ENCODE results near the gene RIOK3.
"Not testable (repeated sequence)": the region's sequence is repeated elsewhere in the genome, so short reads cannot be mapped to it uniquely, and the experiment has no call there.

RIOK3 gene

DNA sequence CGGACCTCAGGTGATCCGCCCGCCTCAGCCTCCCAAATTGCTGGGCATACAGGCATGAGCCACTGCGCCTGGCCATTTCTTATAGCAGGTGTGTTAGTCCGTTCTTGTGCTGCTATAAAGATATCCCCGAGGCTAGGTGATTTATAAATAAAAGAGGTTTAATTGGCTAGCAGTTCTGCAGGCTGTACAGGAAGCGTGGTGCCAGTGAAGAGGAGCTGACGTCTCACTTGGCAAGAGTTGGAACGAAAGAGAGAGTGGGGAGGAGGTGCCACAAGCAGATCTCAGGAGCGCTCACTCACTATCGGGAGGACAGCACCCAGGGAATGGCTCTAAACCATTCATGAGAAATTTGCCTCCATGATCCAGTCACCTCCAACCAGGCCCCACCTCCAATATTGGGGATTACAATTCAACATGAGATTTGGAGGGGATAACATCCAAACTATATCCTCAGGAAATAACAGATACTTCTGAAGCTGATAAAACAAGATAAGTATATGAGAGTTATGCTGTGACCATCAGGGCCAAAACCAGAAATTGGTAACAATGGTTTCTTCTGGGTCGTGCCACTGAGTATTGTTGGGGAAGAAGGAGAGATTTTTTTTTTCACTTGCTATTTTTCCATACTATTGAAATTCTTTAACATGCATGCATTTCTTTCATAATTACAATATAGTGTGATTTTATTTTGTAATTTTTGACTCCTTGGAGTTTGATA is 42.8 kb downstream of the RIOK3 start:
- DNase-seq (ENCODE audit: low read depth) = no peak

DNA sequence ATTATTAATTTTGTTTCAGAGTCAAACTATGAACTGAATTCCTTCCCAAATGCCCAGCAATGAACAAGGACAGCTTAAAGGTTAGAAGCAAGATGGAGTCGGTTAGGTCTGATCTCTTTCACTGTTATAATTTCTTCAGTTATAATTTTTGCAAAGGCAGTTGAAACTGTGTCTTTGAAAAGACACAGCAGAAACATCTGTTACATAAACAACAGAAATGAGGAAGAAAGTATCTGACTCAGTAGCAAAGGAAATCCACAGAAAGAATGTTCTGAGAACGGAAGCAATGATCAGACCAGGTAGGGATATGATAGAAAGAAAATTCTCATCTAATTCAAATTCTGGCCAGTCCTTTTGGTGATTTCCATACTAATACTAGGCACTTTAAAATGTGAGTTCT is 45.0 kb downstream of the RIOK3 start:
- no peak for DNase-seq (ENCODE audit: low read depth)

GRCh38 chr18:23498877-23499276 is 45.8 kb downstream of the RIOK3 start:
- DNase-seq (ENCODE audit: low read depth) = no peak

- no peak for DNase-seq (ENCODE audit: low read depth)
Measured at GRCh38 chr18:23499291-23499781, 46.2 kb downstream of the RIOK3 start.

DNA sequence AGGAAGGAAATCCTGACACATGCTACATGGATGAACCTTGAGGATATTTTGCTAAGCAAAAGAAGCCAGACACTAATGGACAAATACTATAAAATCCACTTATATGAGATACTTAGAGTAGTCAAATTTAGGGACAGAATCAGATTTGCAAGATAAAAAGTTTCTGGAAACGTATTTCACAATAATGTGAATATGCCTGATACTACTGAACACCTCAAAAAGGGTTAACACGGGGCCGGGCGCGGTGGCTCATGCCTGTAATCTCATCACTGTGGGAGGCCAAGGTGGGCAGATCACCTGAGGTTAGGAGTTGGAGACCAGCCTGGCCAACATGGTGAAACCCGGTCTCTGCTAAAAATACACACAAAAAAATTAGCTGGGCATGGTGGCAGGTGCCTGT is 48.5 kb downstream of the RIOK3 start:
- DNase-seq (ENCODE audit: low read depth) = no peak

DNA sequence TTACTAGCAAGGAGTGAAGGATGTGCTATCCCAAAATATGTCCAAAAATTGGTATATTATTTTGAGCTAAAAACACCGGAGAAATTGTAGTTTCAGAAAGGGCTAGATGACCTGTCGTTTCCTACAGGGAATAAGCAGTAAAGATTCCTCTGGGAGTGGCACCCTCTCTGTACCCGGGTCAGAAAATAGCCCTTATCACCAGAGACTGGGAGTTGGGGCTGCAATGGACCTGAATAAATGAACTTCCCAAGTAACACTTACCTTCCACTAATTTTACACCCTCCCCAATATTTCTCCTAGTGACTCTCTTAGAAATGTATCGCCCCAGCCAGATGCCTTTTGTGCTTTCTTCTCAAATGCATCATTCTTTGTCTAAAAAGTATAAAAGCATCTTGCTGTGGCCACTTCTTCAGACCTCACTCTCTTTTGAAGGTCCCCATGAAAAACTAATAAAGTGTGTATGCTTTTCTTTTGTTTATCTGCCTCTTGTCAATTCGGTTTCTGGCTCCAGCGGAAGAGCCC is 49.5 kb downstream of the RIOK3 start:
- no peak for DNase-seq (ENCODE audit: low read depth)

DNA sequence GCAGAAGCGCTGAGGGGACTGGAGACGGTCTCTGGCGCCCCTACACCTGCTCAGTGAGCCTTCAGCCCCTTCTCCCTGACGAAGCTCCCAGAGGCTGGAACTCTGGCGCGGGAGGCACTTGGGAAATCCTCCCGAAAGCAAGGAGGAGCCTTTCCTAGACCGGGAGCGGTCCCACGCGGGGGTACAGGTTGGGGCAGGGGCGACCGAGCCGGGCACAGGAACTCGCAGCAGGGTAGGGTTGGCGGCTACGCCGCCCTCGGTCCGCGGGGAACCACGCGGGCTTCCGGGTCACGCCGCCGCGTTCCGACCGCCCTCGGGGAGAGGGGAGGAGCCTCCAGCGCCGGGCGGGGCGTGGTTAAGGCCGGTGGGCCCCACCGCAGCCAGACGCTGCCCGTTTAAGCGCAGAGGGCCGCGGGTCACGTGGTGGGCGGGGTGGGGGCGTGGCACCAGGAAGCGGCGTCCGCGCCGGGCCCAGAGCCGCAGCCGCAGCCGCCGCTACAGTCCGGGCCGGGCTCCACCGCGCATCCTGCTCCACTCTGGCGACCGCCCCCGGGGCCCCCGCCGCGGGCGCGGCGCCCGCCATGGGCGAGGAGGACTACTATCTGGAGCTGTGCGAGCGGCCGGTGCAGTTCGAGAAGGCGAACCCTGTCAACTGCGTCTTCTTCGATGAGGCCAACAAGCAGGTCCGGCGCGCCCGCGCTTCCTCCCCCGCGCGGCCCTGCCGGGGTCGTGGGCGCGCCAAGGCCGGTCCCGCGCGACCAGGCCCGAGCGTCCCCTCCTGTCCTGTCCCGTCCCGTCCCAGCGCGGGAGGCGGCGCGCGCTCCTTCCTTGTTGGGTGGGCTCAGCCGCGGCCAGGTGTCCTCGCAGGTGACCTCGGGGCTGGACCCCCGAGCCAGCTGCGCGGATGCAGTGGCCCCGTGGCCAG is 50.2 kb downstream of the RIOK3 start, which contains the start of gene RMC1:
RMC1 (plus strand) TSS at position 474 of the 925 bp plus-strand sequence; CDS start at position 582, 108 bp downstream.
- peak; percentile 83 for DNase-seq (ENCODE audit: low read depth)

- DNase-seq (ENCODE audit: low read depth) = no peak
Measured at GRCh38 chr18:23503963-23504344, 50.9 kb downstream of the RIOK3 start.

GRCh38 chr18:23504720-23505119 is 51.6 kb downstream of the RIOK3 start:
- no peak for DNase-seq (ENCODE audit: low read depth)

GRCh38 chr18:23506393-23506792 is 53.3 kb downstream of the RIOK3 start:
- no peak for DNase-seq (ENCODE audit: low read depth)

DNA sequence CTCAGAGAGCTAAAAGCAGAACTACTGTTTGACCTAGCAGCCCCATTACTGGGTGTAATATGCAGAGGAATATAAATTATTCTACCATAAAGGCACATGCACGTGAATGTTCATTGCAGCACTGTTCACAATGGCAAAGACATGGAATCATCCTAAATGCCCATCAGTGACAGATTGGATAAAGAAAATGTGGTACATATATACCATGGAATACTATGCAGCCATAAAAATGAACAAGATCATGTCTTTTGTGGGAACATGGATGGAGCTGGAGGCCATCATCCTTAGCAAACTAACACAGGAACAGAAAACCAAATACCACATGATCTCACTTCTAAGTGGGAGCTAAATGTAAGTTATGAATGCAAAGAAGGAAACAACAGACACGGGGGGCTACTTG is 57.8 kb downstream of the RIOK3 start:
- not testable (repeated sequence) for DNase-seq (ENCODE audit: low read depth)

- DNase-seq (ENCODE audit: low read depth) = not testable (repeated sequence)
Measured at GRCh38 chr18:23512216-23512615, 59.1 kb downstream of the RIOK3 start.

- DNase-seq (ENCODE audit: low read depth) = no peak
Measured at GRCh38 chr18:23512641-23513040, 59.6 kb downstream of the RIOK3 start.

DNA sequence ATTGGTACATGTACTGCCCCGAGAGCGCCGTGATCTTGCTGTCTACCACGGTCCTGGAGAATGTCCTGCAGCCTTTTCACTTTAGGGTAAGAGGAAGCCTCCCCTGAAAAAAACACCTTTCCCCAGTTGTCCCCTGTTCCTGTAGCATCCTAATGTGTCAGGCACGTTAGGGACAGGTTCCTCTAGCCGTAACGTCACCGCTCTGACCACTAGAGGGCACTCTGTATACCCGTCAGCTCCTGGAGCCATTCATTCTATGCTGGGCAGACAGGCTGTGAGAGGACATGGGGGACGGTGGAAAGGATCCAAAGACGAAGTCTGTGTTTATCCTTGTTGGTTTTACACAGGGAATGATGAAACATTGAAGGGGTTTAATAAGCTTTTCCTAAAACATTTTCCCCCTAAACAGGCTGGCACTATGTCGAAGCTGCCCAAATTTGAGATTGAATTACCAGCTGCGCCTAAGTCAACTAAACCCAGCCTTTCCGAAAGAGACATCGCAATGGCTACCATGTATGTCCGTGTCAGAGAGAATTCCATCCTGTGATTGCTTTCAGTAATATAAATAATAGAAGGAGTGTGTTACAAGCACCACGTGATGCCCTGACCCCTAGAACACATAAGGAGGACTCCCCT is 62.9 kb downstream of the RIOK3 start:
- DNase-seq (ENCODE audit: low read depth) = no peak

- DNase-seq (ENCODE audit: low read depth) = no peak
Measured at GRCh38 chr18:23519734-23520133, 66.6 kb downstream of the RIOK3 start.

- no peak for DNase-seq (ENCODE audit: low read depth)
Measured at GRCh38 chr18:23521271-23521670, 68.2 kb downstream of the RIOK3 start.

DNA sequence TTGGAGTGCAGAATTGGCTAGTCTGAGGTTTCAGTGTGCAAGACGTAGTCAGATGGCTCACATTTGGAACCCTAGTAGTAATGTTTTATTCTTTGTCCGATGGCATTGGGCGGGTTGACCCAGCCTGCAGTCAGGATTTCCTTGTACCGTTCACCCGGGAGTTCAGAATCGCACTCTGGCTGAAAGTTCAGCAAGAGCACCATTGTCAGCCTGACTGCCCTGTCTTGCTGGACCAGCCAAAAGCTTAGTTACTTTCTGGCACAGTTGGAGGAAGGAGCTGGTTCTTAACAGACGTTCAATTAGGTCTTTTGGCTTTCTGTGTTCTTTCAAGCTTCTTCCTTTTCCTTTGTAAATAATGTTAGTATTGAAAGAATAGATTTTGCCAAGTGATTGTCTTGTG is 68.8 kb downstream of the RIOK3 start:
- DNase-seq (ENCODE audit: low read depth) = no peak

DNA sequence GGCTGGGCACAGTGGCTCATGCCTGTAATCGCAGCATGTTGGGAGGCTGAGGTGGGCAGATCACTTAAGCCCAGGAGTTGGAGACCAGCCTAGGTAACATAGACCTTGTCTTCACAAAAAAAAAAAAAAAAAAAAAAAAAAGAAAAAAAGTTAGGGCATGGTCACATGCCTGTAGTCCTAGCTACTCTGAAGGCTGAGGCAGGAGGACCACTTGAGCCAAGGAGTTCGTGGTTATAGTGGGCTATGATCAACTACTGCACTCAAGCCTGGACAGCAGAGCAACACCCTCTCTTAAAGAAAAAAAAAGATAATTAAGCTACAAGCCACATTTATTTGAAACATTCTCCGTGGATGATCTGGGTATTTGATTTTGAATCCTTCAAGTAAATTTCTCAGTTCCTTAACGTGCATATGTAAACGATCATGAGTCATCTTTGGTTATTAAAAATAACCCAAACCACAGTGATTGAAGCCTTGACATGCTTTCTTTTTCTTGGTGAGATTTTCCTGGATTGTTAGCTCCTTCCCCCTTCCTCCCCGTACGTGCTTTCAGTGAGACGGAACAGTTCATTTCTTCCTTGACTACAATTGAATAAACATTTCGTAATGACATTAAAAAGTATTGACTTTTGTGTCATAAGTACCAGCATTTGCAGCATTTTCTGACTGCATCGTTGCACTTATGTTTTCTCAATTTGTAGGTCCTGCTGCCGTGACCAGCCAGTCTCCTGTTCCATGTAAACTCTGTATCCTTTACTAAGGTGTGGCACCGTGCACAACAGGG is 70.5 kb downstream of the RIOK3 start:
- DNase-seq (ENCODE audit: low read depth) = peak; percentile 83

DNA sequence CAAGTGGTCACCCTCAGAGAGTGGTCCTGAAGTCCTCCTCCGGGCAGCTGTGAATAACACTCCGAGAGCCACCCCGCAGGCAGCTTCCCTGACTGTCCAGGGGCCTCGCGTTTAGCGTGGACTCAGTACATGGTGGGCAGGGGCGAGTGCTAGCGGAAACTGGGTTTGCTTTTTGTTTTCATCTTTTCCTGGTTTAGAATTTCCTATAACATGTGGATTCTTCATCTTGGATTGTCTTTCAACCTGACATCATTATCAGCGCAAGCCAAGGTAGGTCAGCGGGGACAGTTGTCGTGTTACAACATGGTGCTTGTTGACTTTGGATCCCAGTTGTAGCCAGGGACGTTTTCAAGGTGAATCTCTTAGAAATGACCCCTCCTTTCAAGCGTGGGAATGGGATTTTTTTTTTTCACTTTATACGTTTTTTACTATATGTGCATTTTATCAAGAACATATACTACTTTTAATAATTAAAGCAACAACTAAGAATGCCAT is 71.2 kb downstream of the RIOK3 start:
- no peak for DNase-seq (ENCODE audit: low read depth)

DNA sequence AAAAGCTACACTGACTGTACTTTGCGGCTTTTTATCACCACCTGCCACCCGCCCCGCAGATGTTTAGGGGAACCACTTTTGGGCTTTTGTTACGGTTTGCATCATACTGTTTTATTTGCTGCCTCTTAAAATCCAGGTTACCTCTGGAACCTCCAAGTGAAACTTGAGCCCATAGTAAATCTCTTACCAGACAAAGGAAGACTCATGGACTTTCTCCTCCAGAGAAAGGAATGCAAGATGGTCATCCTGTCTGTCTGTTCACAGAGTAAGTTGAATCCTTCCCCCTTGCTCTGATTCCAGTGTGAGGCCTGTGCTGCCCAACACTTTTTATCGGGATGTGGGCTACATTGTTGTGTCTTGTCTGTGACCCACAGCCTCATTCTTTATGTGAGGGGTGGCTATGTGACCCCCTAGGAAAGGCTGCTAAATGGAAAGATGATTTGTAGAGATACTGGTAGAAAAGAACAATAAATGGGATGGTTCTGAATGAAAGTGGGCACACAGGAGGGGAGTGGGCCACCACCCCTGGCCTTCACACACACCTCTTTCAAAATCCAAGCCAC is 73.5 kb downstream of the RIOK3 start:
- no peak for DNase-seq (ENCODE audit: low read depth)
